ENCODE data around the gene CDK6.

Gene CDK6

GRCh38 chr7:92615861-92616260 lies 220.5 kb downstream of the CDK6 start:
- no peak for DNase-seq (ENCODE audit: low spot score)
- no peak for TF ChIP-seq CTCF (IDR thresholded peaks at IDR 0.05; ENCODE audit: extremely low read depth, missing control alignments)

- no peak for TF ChIP-seq CTCF (IDR thresholded peaks at IDR 0.05; ENCODE audit: extremely low read depth, missing control alignments)
- DNase-seq (ENCODE audit: low spot score), result no peak
Measured at GRCh38 chr7:92614660-92615174, 221.7 kb downstream of the CDK6 start.

GRCh38 chr7:92613720-92614119 lies 222.7 kb downstream of the CDK6 start:
- no peak for TF ChIP-seq CTCF (IDR thresholded peaks at IDR 0.05; ENCODE audit: extremely low read depth, missing control alignments)
- DNase-seq (ENCODE audit: low spot score), result no peak

- DNase-seq (ENCODE audit: low spot score), result no peak
- no peak for TF ChIP-seq CTCF (IDR thresholded peaks at IDR 0.05; ENCODE audit: extremely low read depth, missing control alignments)
Measured at GRCh38 chr7:92613214-92613613, 223.2 kb downstream of the CDK6 start.

- TF ChIP-seq CTCF (IDR thresholded peaks at IDR 0.05; ENCODE audit: extremely low read depth, missing control alignments), result no peak
- DNase-seq (ENCODE audit: low spot score), result no peak
Measured at GRCh38 chr7:92612501-92612900, 223.9 kb downstream of the CDK6 start.

- TF ChIP-seq CTCF (IDR thresholded peaks at IDR 0.05; ENCODE audit: extremely low read depth, missing control alignments), result no peak
- DNase-seq (ENCODE audit: low spot score), result no peak
Measured at GRCh38 chr7:92611735-92612134, 224.6 kb downstream of the CDK6 start.

GRCh38 chr7:92609921-92610518 lies 226.4 kb downstream of the CDK6 start:
- no peak for DNase-seq (ENCODE audit: low spot score)
- no peak for TF ChIP-seq CTCF (IDR thresholded peaks at IDR 0.05; ENCODE audit: extremely low read depth, missing control alignments)

All from GM20000 (cell line).